ENCODE data around the gene CENATAC.
A peak's percentile ranks its signal among the peaks of the same experiment; 100 is the strongest.
"Not testable (repeated sequence)": the region's sequence is repeated elsewhere in the genome, so short reads cannot be mapped to it uniquely, and the experiment has no call there.

Gene CENATAC

GRCh38 chr11:118996926-118997626 lies 862 bp upstream of the CENATAC start:
- DNase-seq (ENCODE audit: low read depth): peak; percentile 4

GRCh38 chr11:118998388-118998717 lies 415 bp downstream of the CENATAC start:
- no peak for DNase-seq (ENCODE audit: low read depth)

DNA sequence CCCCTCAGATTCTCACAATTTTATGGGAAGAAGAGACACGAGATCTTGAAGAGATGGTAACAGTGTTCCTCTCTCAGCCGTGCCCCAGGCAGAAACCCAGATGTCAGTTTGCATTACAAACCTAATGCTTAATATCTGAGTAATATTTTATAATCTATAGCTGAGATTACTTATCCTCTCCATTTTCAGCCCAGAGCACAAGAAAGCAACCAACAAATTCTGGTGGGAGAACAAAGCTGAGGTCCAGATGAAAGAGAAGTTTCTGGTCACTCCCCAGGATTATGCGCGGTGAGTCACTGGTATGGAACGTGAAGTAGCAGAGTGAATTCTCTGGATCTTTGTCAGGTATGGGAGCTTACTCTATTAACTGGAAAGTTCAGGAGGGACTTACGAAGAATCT lies 884 bp downstream of the CENATAC start:
- DNase-seq (ENCODE audit: low read depth): no peak

DNA sequence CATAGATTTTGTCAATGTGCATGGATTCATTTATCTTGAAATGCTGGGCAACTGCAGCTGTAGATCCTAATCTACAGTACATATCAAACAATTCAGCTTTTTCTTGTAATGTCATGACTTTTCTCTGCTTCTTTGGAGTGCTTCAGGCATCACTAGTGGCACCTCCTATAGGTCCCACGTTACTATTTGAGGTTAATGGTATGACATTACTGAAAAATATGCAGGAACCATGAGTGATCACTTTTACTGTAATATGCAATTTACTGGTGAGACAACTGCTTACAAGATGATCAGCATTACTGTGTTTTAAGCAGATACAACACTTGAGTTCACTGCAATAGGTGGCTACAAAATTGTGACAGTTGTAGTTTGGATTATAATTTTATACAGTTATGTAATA lies 3.0 kb downstream of the CENATAC start:
- DNase-seq (ENCODE audit: low read depth): no peak

- no peak for DNase-seq (ENCODE audit: low read depth)
These were observed 8.7 kb downstream of the CENATAC start for GRCh38 chr11:119006656-119007055.

GRCh38 chr11:119011476-119012053 lies 13.6 kb downstream of the CENATAC start:
- DNase-seq (ENCODE audit: low read depth): no peak

GRCh38 chr11:119012629-119013170 lies 14.8 kb downstream of the CENATAC start:
- no peak for DNase-seq (ENCODE audit: low read depth)

DNA sequence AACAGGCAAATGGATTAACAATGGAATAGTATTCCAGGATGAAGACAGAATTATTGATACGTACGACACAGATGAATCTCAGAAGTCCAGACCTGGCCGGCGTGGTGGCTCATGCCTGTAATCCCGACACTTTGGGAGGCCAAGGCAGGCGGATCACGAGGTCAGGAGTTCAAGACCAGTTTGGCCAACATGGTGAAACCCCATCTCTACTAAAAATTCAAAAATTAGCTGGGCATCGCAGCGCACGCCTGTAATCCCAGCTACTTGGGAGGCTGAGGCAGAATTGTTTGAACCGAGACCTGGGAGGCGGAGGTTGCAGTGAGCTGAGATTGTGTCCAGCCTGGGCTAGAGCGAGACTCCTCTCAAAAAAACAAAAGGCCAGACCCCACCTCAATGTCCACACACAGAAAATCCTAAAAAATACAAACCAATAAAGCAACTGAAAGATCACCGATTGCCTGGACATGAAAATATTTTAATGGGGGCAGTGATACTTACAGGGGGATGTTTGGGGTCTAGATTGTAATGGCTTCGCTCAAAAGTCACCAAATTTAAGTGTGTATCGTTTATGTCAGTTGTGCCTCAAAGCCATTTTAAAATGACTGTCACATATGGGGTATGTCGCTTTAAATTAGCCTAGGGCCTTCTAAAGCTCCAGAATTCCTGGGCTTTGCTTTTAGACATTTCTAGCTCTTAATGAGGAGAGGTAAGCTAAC lies 16.4 kb downstream of the CENATAC start:
- DNase-seq (ENCODE audit: low read depth): no peak

DNA sequence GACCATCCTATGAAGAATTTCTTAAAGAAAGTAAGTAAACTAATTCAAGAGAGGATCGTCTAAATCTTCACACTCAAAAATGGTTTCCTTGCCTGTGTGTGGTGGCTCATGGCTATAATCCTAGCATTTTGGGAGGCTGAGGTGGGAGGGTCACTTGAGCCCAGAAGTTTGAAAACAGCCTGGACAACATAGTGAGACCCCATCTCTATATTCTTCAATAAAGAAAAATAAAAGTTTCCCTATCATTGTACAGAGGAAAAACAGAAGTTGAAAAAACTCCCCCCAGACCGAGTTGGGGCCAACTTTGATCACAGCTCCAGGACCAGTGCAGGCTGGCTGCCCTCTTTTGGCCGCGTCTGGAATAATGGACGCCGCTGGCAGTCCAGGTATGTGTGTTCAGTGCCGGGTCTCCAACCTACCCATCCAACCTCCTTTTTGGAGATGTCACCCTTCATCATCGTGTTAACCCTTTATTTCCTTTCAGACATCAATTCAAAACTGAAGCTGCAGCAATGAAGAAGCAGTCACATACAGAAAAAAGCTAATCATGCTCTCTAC lies 17.2 kb downstream of the CENATAC start:
- no peak for DNase-seq (ENCODE audit: low read depth)

- no peak for DNase-seq (ENCODE audit: low read depth)
These were observed 18.5 kb downstream of the CENATAC start for GRCh38 chr11:119016216-119017009.

GRCh38 chr11:119017377-119017776 lies 19.4 kb downstream of the CENATAC start:
- not testable (repeated sequence) for DNase-seq (ENCODE audit: low read depth)

DNA sequence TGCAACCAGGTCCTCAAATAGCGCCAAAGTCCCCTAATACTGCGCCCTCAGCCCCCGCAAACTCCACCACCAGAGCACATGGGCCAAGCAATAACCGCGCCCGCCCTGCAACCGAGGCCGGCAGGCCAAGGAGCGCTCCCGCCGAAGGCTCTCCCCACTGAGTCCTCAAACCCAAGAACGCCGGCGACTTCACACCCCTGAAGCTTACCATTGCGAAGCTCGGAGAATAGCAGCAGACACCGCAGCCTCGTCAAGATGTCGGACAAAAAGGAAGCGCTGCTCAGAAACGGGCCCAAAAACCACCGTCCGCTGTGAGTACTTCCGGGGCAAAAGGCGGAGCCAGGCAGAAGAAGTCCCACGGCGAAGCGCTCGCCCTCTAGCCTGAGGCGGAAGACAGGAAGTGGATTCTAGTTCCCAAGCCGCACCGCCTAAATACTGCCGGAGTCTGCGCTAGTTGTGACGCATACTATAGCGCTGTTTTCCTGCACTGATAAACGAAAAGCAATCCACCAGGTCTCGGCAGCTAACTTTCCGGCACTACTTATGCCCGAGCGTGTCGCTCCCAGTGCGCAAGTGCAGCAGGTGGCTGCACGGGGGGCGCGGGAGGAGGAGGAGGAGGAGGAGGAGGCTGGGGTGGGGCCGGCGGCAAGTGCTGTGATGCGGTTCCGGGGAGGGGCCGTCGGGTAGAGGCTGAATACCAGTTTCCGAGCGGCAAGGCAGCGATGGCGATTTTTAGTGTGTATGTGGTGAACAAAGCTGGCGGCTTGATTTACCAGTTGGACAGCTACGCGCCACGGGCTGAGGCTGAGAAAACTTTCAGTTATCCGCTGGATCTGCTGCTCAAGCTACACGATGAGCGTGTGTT lies 20.4 kb downstream of the CENATAC start, which contains the start of the genes RPS25 and TRAPPC4:
Gene RPS25 (minus strand): TSS at position 270 of the 865 bp plus-strand sequence. CDS start 59 bp downstream, at position 211.
Gene TRAPPC4 (plus strand): TSS at position 693 of the 865 bp plus-strand sequence. CDS start 30 bp downstream, at position 723.
- peak; percentile 93 for DNase-seq (ENCODE audit: low read depth)

DNA sequence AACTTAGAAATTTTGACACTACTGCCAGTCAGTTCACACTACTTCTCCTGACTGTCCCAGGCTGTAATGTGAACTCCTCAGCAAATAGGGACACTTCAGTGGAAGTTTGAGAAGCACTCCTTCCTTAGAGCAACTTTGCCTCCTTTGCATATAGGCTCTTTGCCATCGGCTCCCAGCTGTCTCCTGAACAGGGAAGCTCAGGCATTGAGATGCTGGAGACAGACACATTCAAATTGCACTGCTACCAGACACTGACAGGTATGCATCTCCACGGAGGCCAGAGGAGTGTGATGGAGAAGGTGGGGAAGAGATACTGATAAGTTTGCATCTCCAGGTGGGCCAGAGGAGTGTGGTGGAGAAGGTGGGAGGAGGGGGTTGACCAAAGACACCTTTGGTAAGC lies 22.1 kb downstream of the CENATAC start:
- no peak for DNase-seq (ENCODE audit: low read depth)

GRCh38 chr11:119021631-119022030 lies 23.7 kb downstream of the CENATAC start:
- DNase-seq (ENCODE audit: low read depth): no peak

DNA sequence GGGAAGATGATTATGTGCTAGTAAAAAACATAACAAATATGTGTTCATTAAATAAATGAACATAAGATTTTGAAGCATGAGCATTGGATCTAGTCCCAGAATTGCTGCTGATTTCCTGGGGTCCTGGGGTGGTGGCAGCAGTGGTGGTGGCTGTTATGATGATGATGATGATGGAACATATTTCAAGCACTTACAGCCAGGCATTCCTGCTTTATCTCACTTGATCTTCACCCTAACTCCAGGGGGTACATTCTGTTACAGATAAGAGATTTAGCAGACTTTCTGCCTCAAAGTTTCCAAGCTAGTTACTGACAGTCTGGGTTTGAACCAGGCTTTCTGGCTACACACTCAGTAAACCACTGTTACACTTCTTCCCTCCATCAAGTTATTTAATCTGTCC lies 25.8 kb downstream of the CENATAC start:
- no peak for DNase-seq (ENCODE audit: low read depth)

DNA sequence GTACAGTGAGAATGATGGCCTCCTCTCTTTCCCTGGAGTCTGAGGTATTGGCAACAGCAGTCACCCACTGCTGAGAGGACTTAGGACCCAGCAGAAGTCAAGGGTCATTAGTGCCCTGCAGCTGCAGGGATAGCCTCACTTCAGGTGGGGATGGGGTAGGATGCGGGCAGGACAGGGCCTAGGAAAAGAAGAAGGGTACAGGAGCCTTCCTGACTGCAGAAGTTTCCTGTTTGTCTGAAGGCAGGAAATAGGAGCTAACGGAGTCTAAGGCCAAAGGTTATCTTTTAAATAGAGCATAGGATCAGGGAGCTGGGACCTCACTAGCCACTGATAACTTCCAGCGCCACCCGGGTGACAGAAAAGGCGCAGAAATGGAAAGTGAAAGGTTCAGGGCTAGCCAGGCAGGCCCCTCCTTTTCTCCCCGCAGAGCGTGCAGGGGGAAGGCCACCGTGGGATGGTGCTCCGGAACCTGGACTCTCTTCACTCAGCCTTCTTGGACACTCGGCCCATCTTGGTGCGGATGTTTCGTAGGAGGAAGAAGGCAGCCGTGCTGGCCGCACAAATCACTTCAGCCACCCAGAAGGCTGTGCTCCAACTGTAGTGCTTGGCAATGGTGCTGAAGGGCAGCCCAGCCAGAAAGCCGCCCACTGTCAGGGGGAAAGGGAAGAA lies 26.6 kb downstream of the CENATAC start:
- no peak for DNase-seq (ENCODE audit: low read depth)

DNA sequence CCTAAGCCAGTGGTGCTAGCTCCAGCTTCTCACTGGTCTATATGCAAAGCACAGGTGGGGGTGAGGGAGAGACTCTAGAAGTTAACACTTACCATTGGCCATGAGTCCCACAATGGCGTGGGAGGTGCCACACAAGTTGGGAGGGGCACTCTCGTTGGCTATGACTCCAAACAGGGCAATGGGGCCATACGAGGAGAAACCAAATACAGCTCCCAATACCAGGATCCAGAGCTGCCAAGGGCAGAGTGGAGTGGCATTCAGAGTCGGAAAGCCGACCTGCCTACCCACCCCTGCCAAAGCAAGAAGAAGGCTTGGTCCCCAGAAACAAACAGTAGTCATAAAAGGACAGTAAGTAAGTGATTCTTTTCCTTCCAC lies 27.1 kb downstream of the CENATAC start:
- DNase-seq (ENCODE audit: low read depth): no peak

GRCh38 chr11:119025541-119025940 lies 27.6 kb downstream of the CENATAC start:
- no peak for DNase-seq (ENCODE audit: low read depth)

DNA sequence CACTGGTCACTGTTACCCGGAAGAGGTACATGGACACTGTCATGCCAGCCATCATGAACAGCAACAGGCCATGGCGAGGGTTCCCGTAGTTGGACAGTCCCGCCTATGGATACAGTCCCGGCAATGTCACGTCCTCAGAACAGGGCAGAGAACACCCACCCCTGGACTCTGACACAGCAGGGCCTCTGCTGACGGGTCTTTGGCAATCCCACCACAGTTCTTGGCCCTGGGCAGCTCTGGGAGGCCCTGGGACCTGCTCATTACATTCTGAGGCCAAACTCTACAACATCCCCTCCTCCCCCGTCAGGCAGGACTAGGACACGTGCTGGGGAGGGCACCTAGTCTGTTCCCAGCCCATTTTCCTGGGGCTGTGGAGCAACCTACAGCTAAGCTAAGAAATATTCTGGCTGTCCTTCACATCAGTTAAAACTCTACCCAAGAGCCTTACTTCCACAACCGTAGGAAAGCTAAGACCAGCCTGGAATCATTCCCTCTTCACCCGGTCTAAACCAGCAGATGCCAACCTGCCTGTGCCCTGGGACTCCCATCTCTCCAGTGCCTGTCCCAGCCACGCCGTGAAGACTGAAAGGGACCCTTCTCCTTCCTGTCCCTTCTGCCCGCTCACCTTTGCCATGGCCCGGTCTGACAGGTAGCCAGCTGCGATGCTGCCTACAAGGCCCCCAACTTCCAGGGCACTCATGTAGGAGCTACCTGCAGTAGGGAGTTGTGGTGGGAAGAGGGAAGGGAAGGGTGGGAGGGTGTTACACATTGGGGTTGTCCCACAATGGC lies 28.2 kb downstream of the CENATAC start:
- DNase-seq (ENCODE audit: low read depth): no peak

Data from activated gamma-delta T cell treated with anti-CD3 and anti-CD28 coated beads, Interleukin-2, amount 50 U/mL, for 16 hours (primary cell).